Measurements from ENCODE around the gene PLXNB2. TPM values are rescaled to one million over a fixed set of nuclear protein-coding genes. Genes with fewer than 3 reads are reported as not detected.
A peak's percentile ranks its signal among the peaks of the same experiment; 100 is the strongest.

Gene PLXNB2
- polyA plus RNA-seq, 3 donors: 38.2 to 368 (median 70.5) TPM

GRCh38 chr22:50293441-50294318, 13.8 kb downstream of the PLXNB2 start:
- peak overlapping the region; percentile 32 for H3K9ac ChIP-seq (ENCODE audit: insufficient read depth, low read length, poor library complexity, severe bottlenecking)
- H3K4me3 Mint-ChIP-seq: peak overlapping the region; percentile 63
- peaks cover 100% of the 10 kb centered on the region for H3K79me2 ChIP-seq (ENCODE audit: insufficient read depth, low read length)
- peak overlapping the region in 1 of 7 donors; percentile 41 for H3K27ac Mint-ChIP-seq
- peaks cover 0 to 2% (median 0%) of the 10 kb centered on the region in 3 donors for H3K27me3 Mint-ChIP-seq (ENCODE audit: low read depth in 3 of 3)
- H3K36me3 Mint-ChIP-seq: peaks cover 44 to 76% of the 10 kb centered on the region in 2 donors
- H3K4me3 ChIP-seq (replicated peaks in 1 of 3; ENCODE audit: low read depth in 2 of 3, low read length in 3 of 3): peak overlapping the region in 2 of 3 experiments; percentile 1 to 54
- no peak overlapping the region for H3K27ac ChIP-seq (ENCODE audit: low read depth in 1 of 2, low read length in 2 of 2)
- H3K4me2 ChIP-seq (replicated peaks; ENCODE audit: extremely low read depth, low read length, poor library complexity, severe bottlenecking): peak overlapping the region; percentile 55
- DNase-seq: no peak
- H2AFZ ChIP-seq (ENCODE audit: insufficient read depth, low read depth, low read length, poor library complexity, severe bottlenecking): no peak overlapping the region
- peaks cover 52% of the 10 kb centered on the region for H3K4me1 Mint-ChIP-seq
- WGBS (ENCODE audit: insufficient coverage): 11% methylated on average over 29 of the region's 42 CpGs
- peaks cover 100% of the 10 kb centered on the region for H4K20me1 ChIP-seq (ENCODE audit: insufficient read depth, low read length)
- H3K27me3 ChIP-seq (ENCODE audit: control insufficient read depth in 2 of 2, insufficient read depth in 2 of 2, low read length in 2 of 2): no peaks in the 10 kb centered on the region
- TF ChIP-seq CTCF (IDR thresholded peaks at IDR 0.05): no peak
- no peaks in the 10 kb centered on the region for H3K9me3 ChIP-seq (replicated peaks in 1 of 2; ENCODE audit: control insufficient read depth in 1 of 2, insufficient read depth in 1 of 2, low read length in 2 of 2)
- H3K36me3 ChIP-seq (replicated peaks in 1 of 2; ENCODE audit: control insufficient read depth in 1 of 2, insufficient read depth in 2 of 2, low read length in 2 of 2): peaks cover 49 to 51% of the 10 kb centered on the region in 2 donors
- H3K9me3 Mint-ChIP-seq: no peaks in the 10 kb centered on the region
- peaks cover 38 to 60% of the 10 kb centered on the region in 2 donors for H3K4me1 ChIP-seq (ENCODE audit: control insufficient read depth in 1 of 2, insufficient read depth in 2 of 2, low read length in 2 of 2)
- intact Hi-C loops (cut with micrococcal nuclease): loop anchor here (5.0 kb wide), 1 partner anchor 34 kb away; the partner anchor contains the start of gene DENND6B (in 2 of the 2)

DNA sequence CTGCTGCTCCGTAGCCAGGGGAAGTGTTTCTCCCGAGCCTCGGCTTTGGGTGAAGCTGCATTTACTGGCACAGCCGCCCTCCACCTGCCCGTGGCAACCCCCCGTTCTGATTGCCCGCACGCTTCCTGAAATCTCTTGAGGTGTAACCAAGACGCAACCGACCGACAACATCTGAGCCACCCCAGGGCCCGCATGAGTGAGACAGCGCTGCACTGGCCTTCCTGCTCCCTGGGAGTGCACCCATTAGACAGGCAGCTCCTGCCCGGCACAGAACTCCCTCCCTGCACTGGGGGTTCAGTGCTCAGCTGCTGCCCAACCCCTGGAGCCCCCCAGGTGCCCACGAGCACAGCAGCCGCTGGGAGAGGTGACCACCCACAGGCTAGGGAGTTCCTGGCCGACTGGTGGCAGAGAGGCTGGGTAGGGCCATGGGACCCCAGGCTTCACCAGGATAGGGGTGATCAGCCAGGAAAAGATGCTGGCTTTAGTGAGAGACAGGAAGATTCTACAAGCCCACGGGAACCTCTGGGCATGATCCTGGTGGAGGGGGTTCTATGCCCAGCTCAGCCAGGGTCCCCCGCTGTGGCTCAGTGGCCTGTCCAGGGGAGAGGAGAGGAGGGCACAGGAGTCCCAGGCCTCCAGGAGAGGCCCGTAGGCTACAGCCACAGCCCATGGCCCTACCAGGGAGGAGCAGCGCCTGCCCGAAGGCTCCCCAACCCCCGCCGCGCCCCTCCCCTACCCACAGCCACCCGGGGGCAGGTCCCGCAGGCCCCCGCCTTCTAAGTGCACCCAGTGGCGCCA, 14.6 kb downstream of the PLXNB2 start:
- H3K4me1 ChIP-seq (ENCODE audit: control insufficient read depth in 1 of 2, insufficient read depth in 2 of 2, low read length in 2 of 2): peaks cover 32 to 52% of the 10 kb centered on the region in 2 donors
- peak overlapping the region; percentile 55 for H3K4me2 ChIP-seq (replicated peaks; ENCODE audit: extremely low read depth, low read length, poor library complexity, severe bottlenecking)
- peaks cover 100% of the 10 kb centered on the region for H3K79me2 ChIP-seq (ENCODE audit: insufficient read depth, low read length)
- no peaks in the 10 kb centered on the region for H3K9me3 Mint-ChIP-seq
- peak overlapping the region in 1 of 3 experiments; percentile 54 for H3K4me3 ChIP-seq (replicated peaks in 1 of 3; ENCODE audit: low read depth in 2 of 3, low read length in 3 of 3)
- H3K9ac ChIP-seq (ENCODE audit: insufficient read depth, low read length, poor library complexity, severe bottlenecking): peak overlapping the region; percentile 32
- peaks cover 100% of the 10 kb centered on the region for H4K20me1 ChIP-seq (ENCODE audit: insufficient read depth, low read length)
- peaks cover 51 to 81% of the 10 kb centered on the region in 2 donors for H3K36me3 Mint-ChIP-seq
- H3K27ac ChIP-seq (ENCODE audit: low read depth in 1 of 2, low read length in 2 of 2): peak overlapping the region; percentile 8 to 49
- TF ChIP-seq CTCF (IDR thresholded peaks at IDR 0.05): no peak
- no peak overlapping the region for H2AFZ ChIP-seq (ENCODE audit: insufficient read depth, low read depth, low read length, poor library complexity, severe bottlenecking)
- peaks cover 57 to 60% of the 10 kb centered on the region in 2 donors for H3K36me3 ChIP-seq (replicated peaks in 1 of 2; ENCODE audit: control insufficient read depth in 1 of 2, insufficient read depth in 2 of 2, low read length in 2 of 2)
- no peak for DNase-seq
- H3K4me1 Mint-ChIP-seq: peaks cover 44% of the 10 kb centered on the region
- no peaks in the 10 kb centered on the region for H3K9me3 ChIP-seq (replicated peaks in 1 of 2; ENCODE audit: control insufficient read depth in 1 of 2, insufficient read depth in 1 of 2, low read length in 2 of 2)
- no peaks in the 10 kb centered on the region for H3K27me3 ChIP-seq (ENCODE audit: control insufficient read depth in 2 of 2, insufficient read depth in 2 of 2, low read length in 2 of 2)
- H3K27me3 Mint-ChIP-seq (ENCODE audit: low read depth in 3 of 3): peaks cover 0 to 2% (median 0%) of the 10 kb centered on the region in 3 donors
- intact Hi-C loops (cut with micrococcal nuclease): loop anchor here (1.0 to 5.0 kb wide), 2 partner anchors 8 to 34 kb away; partner anchors contain the start of gene DENND6B (in 2 of the 2)
- 18% methylated on average over 25 of the region's 29 CpGs for WGBS (ENCODE audit: insufficient coverage)
- H3K4me3 Mint-ChIP-seq: peak overlapping the region; percentile 42 to 62
- peak overlapping the region; percentile 20 to 81 (median 73) for H3K27ac Mint-ChIP-seq
